ENCODE measurements around the gene AKR1C2. TPM values are rescaled to one million over a fixed set of nuclear protein-coding genes. Genes with fewer than 3 reads are reported as not detected.
"Not testable (repeated sequence)": the region's sequence is repeated elsewhere in the genome, so short reads cannot be mapped to it uniquely, and the experiment has no call there.

The AKR1C2 gene
- polyA plus RNA-seq, 2 donors: 37.5 to 142 TPM

GRCh38 chr10:5040781-5041470 lies 37.3 kb upstream of the AKR1C2 start:
- Histone ChIP-seq H3K9me3 (ENCODE audit: control insufficient read depth in 2 of 2, insufficient read depth in 1 of 2, low read depth in 1 of 2, low read length in 1 of 2) (peaks cover 0 to 3% of the 10 kb centered on the region in 2 donors), H3K36me3 (ENCODE audit: control insufficient read depth in 2 of 2, insufficient read depth in 2 of 2, low read length in 1 of 2) (no peaks in the 10 kb centered on the region), H3K4me3 (ENCODE audit: low read depth in 1 of 2, low read length in 2 of 2) (no peak overlapping the region), H3K27me3 (ENCODE audit: control insufficient read depth in 1 of 2, insufficient read depth in 2 of 2, low read length in 2 of 2) (no peaks in the 10 kb centered on the region), H3K4me1 (ENCODE audit: control insufficient read depth in 2 of 2, insufficient read depth in 2 of 2, low read length in 1 of 2) (peaks cover 0 to 5% of the 10 kb centered on the region in 2 donors), H3K27ac (ENCODE audit: low read depth in 2 of 2, low read length in 1 of 2) (no peak overlapping the region)
- 64 to 72% methylated on average over 8 of the region's 8 CpGs for WGBS, 2 donors

- Histone ChIP-seq H3K36me3 (ENCODE audit: control insufficient read depth in 2 of 2, insufficient read depth in 2 of 2, low read length in 1 of 2) (no peaks in the 10 kb centered on the region), H3K4me3 (ENCODE audit: low read depth in 1 of 2, low read length in 2 of 2) (no peak overlapping the region), H3K27ac (ENCODE audit: low read depth in 2 of 2, low read length in 1 of 2) (no peak overlapping the region), H3K9me3 (ENCODE audit: control insufficient read depth in 2 of 2, insufficient read depth in 1 of 2, low read depth in 1 of 2, low read length in 1 of 2) (peaks cover 2 to 3% of the 10 kb centered on the region in 2 donors), H3K27me3 (ENCODE audit: control insufficient read depth in 1 of 2, insufficient read depth in 2 of 2, low read length in 2 of 2) (no peaks in the 10 kb centered on the region), H3K4me1 (ENCODE audit: control insufficient read depth in 2 of 2, insufficient read depth in 2 of 2, low read length in 1 of 2) (no peaks in the 10 kb centered on the region)
- WGBS, 2 donors: 91% methylated on average over 10 of the region's 10 CpGs
These were observed 36.5 kb upstream of the AKR1C2 start for GRCh38 chr10:5040010-5040673.

- Histone ChIP-seq H3K27ac (ENCODE audit: low read depth in 2 of 2, low read length in 1 of 2) (no peak overlapping the region), H3K4me1 (ENCODE audit: control insufficient read depth in 2 of 2, insufficient read depth in 2 of 2, low read length in 1 of 2) (no peaks in the 10 kb centered on the region), H3K9me3 (ENCODE audit: control insufficient read depth in 2 of 2, insufficient read depth in 1 of 2, low read depth in 1 of 2, low read length in 1 of 2) (peaks cover 4% of the 10 kb centered on the region in 2 donors), H3K27me3 (ENCODE audit: control insufficient read depth in 1 of 2, insufficient read depth in 2 of 2, low read length in 2 of 2) (no peaks in the 10 kb centered on the region), H3K36me3 (ENCODE audit: control insufficient read depth in 2 of 2, insufficient read depth in 2 of 2, low read length in 1 of 2) (no peaks in the 10 kb centered on the region), H3K4me3 (ENCODE audit: low read depth in 1 of 2, low read length in 2 of 2) (no peak overlapping the region)
These were observed 35.1 kb upstream of the AKR1C2 start for GRCh38 chr10:5038733-5039132.

GRCh38 chr10:5038101-5038500 lies 34.4 kb upstream of the AKR1C2 start:
- H3K4me3 ChIP-seq (ENCODE audit: low read depth in 1 of 2, low read length in 2 of 2): no peak overlapping the region
- peaks cover 4 to 5% of the 10 kb centered on the region in 2 donors for H3K9me3 ChIP-seq (ENCODE audit: control insufficient read depth in 2 of 2, insufficient read depth in 1 of 2, low read depth in 1 of 2, low read length in 1 of 2)
- no peaks in the 10 kb centered on the region for H3K27me3 ChIP-seq (ENCODE audit: control insufficient read depth in 1 of 2, insufficient read depth in 2 of 2, low read length in 2 of 2)
- H3K4me1 ChIP-seq (ENCODE audit: control insufficient read depth in 2 of 2, insufficient read depth in 2 of 2, low read length in 1 of 2): no peaks in the 10 kb centered on the region
- no peak overlapping the region for H3K27ac ChIP-seq (ENCODE audit: low read depth in 2 of 2, low read length in 1 of 2)
- 56 to 66% methylated on average over 2 of the region's 2 CpGs for WGBS, 2 donors
- no peaks in the 10 kb centered on the region for H3K36me3 ChIP-seq (ENCODE audit: control insufficient read depth in 2 of 2, insufficient read depth in 2 of 2, low read length in 1 of 2)

GRCh38 chr10:5036511-5036910 lies 32.9 kb upstream of the AKR1C2 start:
- H3K27me3 ChIP-seq (ENCODE audit: control insufficient read depth in 1 of 2, insufficient read depth in 2 of 2, low read length in 2 of 2): no peaks in the 10 kb centered on the region
- no peaks in the 10 kb centered on the region for H3K4me1 ChIP-seq (ENCODE audit: control insufficient read depth in 2 of 2, insufficient read depth in 2 of 2, low read length in 1 of 2)
- peaks cover 4 to 7% of the 10 kb centered on the region in 2 donors for H3K9me3 ChIP-seq (ENCODE audit: control insufficient read depth in 2 of 2, insufficient read depth in 1 of 2, low read depth in 1 of 2, low read length in 1 of 2)
- H3K4me3 ChIP-seq (ENCODE audit: low read depth in 1 of 2, low read length in 2 of 2): no peak overlapping the region
- WGBS, 2 donors: 42 to 46% methylated on average over 2 of the region's 2 CpGs
- no peaks in the 10 kb centered on the region for H3K36me3 ChIP-seq (ENCODE audit: control insufficient read depth in 2 of 2, insufficient read depth in 2 of 2, low read length in 1 of 2)
- no peak overlapping the region for H3K27ac ChIP-seq (ENCODE audit: low read depth in 2 of 2, low read length in 1 of 2)

- H3K4me1 ChIP-seq (ENCODE audit: control insufficient read depth in 2 of 2, insufficient read depth in 2 of 2, low read length in 1 of 2): no peaks in the 10 kb centered on the region
- 90 to 93% methylated on average over 10 of the region's 10 CpGs for WGBS, 2 donors
These were observed 31.7 kb upstream of the AKR1C2 start for GRCh38 chr10:5035356-5035755.

GRCh38 chr10:5034588-5034987 lies 30.9 kb upstream of the AKR1C2 start:
- Histone ChIP-seq H3K36me3 (ENCODE audit: control insufficient read depth in 2 of 2, insufficient read depth in 2 of 2, low read length in 1 of 2) (no peaks in the 10 kb centered on the region), H3K4me1 (ENCODE audit: control insufficient read depth in 2 of 2, insufficient read depth in 2 of 2, low read length in 1 of 2) (no peaks in the 10 kb centered on the region), H3K9me3 (ENCODE audit: control insufficient read depth in 2 of 2, insufficient read depth in 1 of 2, low read depth in 1 of 2, low read length in 1 of 2) (peaks cover 4 to 8% of the 10 kb centered on the region in 2 donors), H3K4me3 (ENCODE audit: low read depth in 1 of 2, low read length in 2 of 2) (no peak overlapping the region), H3K27me3 (ENCODE audit: control insufficient read depth in 1 of 2, insufficient read depth in 2 of 2, low read length in 2 of 2) (no peaks in the 10 kb centered on the region), H3K27ac (ENCODE audit: low read depth in 2 of 2, low read length in 1 of 2) (no peak overlapping the region)

More at GRCh38 chr10:5035356-5035755, 31.7 kb upstream of the AKR1C2 start:
- peaks cover 4 to 8% of the 10 kb centered on the region in 2 donors for H3K9me3 ChIP-seq (ENCODE audit: control insufficient read depth in 2 of 2, insufficient read depth in 1 of 2, low read depth in 1 of 2, low read length in 1 of 2)
- H3K36me3 ChIP-seq (ENCODE audit: control insufficient read depth in 2 of 2, insufficient read depth in 2 of 2, low read length in 1 of 2): no peaks in the 10 kb centered on the region
- no peak overlapping the region for H3K4me3 ChIP-seq (ENCODE audit: low read depth in 1 of 2, low read length in 2 of 2)
- no peaks in the 10 kb centered on the region for H3K27me3 ChIP-seq (ENCODE audit: control insufficient read depth in 1 of 2, insufficient read depth in 2 of 2, low read length in 2 of 2)
- H3K27ac ChIP-seq (ENCODE audit: low read depth in 2 of 2, low read length in 1 of 2): no peak overlapping the region

GRCh38 chr10:5033061-5033778 lies 29.6 kb upstream of the AKR1C2 start:
- peaks cover 4 to 8% of the 10 kb centered on the region in 2 donors for H3K9me3 ChIP-seq (ENCODE audit: control insufficient read depth in 2 of 2, insufficient read depth in 1 of 2, low read depth in 1 of 2, low read length in 1 of 2)
- H3K4me1 ChIP-seq (ENCODE audit: control insufficient read depth in 2 of 2, insufficient read depth in 2 of 2, low read length in 1 of 2): no peaks in the 10 kb centered on the region
- no peaks in the 10 kb centered on the region for H3K27me3 ChIP-seq (ENCODE audit: control insufficient read depth in 1 of 2, insufficient read depth in 2 of 2, low read length in 2 of 2)
- 62 to 69% methylated on average over 2 of the region's 2 CpGs for WGBS, 2 donors
- no peak overlapping the region for H3K4me3 ChIP-seq (ENCODE audit: low read depth in 1 of 2, low read length in 2 of 2)
- no peaks in the 10 kb centered on the region for H3K36me3 ChIP-seq (ENCODE audit: control insufficient read depth in 2 of 2, insufficient read depth in 2 of 2, low read length in 1 of 2)
- H3K27ac ChIP-seq (ENCODE audit: low read depth in 2 of 2, low read length in 1 of 2): no peak overlapping the region

- H3K27ac ChIP-seq (ENCODE audit: low read depth in 2 of 2, low read length in 1 of 2); H3K36me3 ChIP-seq (ENCODE audit: control insufficient read depth in 2 of 2, insufficient read depth in 2 of 2, low read length in 1 of 2); H3K27me3 ChIP-seq (ENCODE audit: control insufficient read depth in 1 of 2, insufficient read depth in 2 of 2, low read length in 2 of 2); H3K9me3 ChIP-seq (ENCODE audit: control insufficient read depth in 2 of 2, insufficient read depth in 1 of 2, low read depth in 1 of 2, low read length in 1 of 2); H3K4me1 ChIP-seq (ENCODE audit: control insufficient read depth in 2 of 2, insufficient read depth in 2 of 2, low read length in 1 of 2); H3K4me3 ChIP-seq (ENCODE audit: low read depth in 1 of 2, low read length in 2 of 2): not testable (repeated sequence)
- WGBS, 2 donors: 93 to 98% methylated on average over 17 to 22 of the region's 22 CpGs
These were observed 28.8 kb upstream of the AKR1C2 start for GRCh38 chr10:5032444-5032843.

All from esophagus (tissue), 2 donors.